SW480 (cell line): ENCODE data around the gene LRRC8C.
"Not testable (repeated sequence)": the region's sequence is repeated elsewhere in the genome, so short reads cannot be mapped to it uniquely, and the experiment has no call there.

Experiments
- DNase-seq: peaks from one replicate; pipeline ENCODE4 v3.0.0-alpha.2; 2016; ENCODE audit warnings: low spot score

LRRC8C gene

DNA sequence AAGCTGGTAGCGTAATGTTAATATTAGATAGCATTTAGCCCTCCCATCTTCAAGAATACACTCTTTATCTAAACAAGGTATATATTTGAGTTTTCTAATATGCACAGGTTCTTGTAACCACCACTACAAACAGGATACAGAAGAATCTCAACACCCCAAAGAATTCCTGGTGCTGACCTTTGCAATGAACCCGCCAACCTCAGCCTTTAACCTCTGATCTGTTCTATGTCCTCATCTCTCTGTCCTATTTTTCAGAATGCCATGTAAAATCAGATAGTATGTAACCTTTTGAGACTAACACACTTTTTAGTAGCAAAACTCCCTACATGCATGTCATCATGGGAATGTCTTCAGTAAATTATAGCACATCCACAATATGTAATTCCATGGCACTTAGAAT is 71.1 kb downstream of the LRRC8C start:
- DNase-seq: no peak

DNA sequence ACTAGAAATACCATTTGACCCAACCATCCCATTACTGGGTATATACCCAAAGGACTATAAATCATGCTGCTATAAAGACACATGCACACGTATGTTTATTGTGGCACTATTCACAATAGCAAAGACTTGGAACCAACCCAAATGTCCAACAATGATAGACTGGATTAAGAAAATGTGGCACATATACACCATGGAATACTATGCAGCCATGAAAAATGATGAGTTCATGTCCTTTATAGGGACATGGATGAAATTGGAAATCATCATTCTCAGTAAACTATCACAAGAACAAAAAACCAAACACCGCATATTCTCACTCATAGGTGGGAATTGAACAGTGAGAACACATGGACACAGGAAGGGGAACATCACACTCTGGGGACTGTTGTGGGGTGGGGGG is 72.0 kb downstream of the LRRC8C start:
- DNase-seq: not testable (repeated sequence)

DNA sequence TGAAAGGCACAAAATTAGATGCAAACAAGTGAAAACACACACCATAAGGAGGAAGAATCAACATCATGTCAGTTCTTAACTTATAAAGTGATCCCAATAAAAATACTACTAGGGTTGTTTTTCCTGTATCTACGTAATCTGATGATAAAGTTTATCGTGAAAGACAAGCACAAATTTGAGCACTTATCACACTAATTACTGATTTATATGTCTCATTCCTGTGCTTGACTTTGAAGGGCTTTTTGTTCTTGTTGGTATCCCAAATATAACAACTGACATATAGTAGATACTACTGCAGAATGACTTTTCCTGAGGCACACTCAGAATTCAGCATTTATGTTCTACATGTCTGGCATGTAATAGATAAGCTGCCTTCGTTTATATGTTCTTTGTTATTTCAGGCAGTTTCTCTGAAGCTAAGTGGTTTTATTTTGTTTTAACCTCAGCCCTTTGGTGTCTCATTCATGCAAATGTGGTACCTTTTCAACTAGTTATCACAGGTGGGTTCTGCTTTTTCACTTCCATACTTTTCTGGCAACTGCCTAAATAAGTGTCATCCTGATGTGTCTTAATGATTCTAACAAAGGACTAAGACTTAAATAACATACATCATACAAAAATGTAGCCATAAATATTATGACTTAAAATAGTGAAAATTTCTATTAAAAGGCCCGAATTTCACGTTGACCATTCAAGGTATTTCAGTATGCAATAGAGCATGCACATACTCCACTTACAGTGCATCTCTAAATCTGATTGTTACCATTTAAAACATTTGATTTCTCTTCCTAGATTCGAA is 73.2 kb downstream of the LRRC8C start:
- DNase-seq: no peak

DNA sequence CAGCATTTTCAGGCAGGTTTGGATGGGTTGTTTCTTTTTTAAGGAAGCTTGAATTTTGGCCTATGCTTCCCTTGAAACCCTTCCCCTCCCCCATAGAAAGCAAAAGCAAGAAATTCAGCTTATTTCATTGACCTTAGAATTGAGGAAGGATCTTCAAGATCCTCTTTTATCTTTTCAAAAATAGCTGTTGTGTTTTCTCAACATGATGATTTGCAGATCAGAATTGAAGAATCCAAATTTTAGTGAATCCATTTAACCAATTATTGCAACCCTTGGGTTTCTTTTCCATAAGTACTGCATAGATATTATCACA is 73.7 kb downstream of the LRRC8C start:
- DNase-seq: no peak

DNA sequence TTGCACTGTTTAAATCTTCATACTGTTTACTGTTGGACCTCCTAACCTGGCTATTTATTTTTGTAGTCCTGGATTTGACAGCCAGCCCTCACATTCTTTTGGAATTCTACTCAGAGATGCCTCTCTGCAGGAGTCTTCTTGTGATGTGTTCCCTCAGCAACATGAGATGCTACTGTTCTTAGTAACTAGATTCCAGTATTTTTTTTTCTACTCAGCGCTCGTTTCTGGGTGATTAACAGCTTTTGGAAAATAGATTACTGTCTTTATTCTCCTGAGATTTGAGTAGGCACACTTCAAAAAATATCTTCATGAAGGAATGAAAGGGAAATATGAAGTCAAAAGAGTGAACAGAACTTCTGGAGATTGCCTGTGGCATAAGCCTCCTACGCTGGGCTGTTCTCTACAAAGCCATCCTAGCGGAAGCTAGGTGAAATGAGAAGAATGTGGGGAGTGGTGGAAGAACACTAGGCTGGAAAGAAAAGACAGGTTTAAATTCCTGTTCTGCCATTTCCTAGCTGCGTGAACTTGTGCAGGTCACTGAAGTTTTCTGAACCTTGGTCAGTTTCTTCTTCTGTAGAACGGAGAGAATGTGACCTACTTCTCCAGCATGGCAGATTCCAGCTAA is 75.9 kb downstream of the LRRC8C start:
- DNase-seq: no peak

- DNase-seq: no peak
These were observed 77.7 kb downstream of the LRRC8C start for GRCh38 chr1:89710498-89711139.

DNA sequence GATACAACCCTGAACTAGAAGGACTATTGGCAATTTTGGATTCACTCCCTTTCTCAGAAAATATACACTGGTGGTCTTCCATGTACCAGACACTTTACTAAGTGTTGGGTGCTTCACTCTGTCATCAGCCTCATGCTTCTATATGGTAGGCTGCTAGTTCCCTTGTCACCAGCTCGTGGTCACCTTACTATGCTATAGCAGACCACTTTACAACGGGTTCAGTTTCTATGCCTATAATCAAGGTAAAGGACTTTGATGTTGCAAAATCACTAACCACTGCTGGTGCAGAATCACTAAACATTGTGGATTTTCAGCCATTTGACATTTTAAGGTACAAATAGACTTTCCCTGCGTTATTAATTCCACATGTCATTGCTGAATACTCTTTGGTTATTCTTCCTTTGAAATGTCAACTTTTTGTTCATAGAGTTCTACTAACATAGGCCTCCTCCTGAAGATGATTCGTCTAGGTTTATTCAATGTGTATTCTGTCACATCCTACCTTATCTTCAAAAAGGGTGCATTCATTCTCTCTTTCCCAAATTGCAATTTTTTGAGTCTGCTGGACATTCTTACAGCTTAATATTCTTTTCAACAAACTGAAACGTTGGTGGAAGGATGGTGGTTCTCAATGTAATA is 78.3 kb downstream of the LRRC8C start:
- DNase-seq: no peak

DNA sequence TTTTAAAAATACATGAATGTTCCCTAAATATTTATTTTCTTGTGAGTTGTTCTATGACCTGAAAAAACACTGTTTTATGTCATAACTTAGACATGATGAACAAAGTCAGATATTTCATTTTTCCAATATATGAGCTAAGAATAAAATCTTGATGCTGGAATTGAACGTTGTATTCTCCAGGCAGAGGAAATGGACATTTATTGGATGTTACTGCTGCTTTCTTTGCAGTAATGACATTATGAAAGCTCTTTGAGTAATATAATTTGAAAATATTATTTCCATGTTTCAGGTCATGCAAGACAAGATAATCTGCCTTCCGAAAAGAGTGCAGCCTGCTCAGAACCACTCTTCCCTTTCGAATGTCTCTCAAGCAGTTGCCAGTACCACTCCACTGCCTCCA is 79.5 kb downstream of the LRRC8C start:
- DNase-seq: no peak

DNA sequence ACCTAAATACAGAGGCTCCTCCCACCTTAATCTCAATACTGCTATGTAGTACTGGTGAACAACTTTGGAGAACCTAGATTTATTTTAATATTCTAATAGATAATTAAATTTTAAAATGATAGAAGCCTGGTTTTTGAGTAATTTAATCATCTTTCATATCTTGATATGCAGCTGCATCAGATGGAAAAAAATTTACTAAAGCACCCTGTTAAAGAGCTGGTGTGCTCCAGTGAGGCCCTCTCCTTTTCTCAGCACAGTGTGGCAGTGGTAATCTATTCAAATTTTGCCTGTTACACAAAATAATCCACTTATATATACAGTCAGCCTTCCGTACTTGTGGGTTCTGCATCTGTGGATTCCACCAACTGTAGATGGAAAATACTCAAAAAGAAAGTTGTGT is 82.8 kb downstream of the LRRC8C start:
- DNase-seq: no peak

DNA sequence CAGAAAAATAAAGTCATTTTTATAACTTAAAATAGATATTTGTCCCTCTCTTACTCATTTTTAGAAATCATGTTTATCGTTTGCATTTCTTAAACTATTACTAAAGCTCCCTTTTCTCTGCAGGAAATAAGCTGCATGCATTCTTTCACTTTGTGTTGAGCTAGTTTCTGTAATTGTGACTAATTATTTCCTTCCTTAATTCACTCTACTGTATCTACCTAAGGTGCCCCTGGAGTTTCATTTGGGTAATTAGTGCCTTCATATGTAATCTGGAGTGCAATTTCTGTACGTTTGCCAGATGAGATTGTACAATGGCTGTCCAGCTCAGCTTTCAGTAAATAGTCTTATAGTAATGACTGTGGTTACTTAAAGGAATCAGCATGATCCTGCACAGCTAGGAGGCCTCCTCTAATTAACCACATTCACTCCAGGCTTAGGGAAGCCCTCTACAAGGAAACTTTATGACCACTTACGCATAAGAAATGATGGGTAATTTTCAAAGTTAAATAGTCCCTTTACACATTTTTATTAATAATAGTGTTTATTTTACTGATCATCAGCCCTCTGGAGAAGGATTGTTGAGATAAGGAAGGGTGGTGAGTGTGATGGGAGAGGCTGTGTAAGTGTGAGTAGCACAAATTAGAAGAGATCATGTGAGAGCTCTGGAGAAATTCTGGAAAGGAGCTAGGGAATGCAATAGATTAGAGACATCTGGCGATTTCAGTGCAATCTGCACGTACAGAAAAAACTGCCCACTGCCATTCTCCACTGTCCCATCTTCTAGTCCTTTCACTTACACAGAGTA is 86.8 kb downstream of the LRRC8C start:
- DNase-seq: no peak

DNA sequence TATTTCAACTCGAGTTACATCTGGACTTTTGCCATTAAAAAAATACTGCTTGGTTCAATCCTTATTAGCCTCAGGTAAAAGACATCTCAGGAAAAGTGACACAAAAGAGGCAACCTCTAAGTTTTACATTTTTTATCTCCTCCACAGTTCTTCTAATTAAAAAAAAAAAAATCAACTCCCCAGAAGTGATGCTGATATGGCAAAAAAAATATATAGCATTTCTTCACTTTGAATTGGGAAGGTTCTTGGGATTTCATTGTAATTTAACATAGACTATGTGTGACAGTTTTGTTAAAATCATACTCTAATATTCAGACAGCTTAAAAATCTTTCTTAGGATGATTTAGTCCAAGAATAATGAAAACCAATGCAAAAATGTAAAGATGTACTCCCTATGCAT is 87.9 kb downstream of the LRRC8C start:
- no peak for DNase-seq

- DNase-seq: no peak
These were observed 88.4 kb downstream of the LRRC8C start for GRCh38 chr1:89721351-89721750.

GRCh38 chr1:89723144-89723543 is 90.2 kb downstream of the LRRC8C start:
- DNase-seq: no peak

GRCh38 chr1:89723863-89724262 is 90.9 kb downstream of the LRRC8C start:
- DNase-seq: no peak

- DNase-seq: no peak
These were observed 91.6 kb downstream of the LRRC8C start for GRCh38 chr1:89724369-89725010.

DNA sequence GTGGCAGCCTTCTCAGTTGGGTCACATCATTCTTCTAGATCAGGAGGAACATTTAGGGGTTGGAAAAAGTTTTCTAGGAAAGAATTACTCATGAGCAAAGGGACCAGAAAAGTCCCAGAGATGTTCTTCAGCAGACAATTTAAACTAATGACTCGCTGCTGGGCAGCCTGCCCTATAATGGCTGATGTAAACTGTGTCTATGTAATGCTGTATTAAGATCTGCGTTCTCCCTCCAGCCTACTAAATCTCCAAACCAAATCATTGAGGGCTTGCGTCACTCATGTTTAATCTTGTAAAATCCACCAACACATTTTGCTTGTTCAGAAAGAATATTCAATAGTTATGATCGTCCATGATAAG is 92.1 kb downstream of the LRRC8C start:
- DNase-seq: no peak

GRCh38 chr1:89725631-89726030 is 92.7 kb downstream of the LRRC8C start:
- no peak for DNase-seq

GRCh38 chr1:89727517-89728312 is 94.8 kb downstream of the LRRC8C start:
- DNase-seq: no peak

GRCh38 chr1:89728381-89728780 is 95.5 kb downstream of the LRRC8C start:
- DNase-seq: no peak

GRCh38 chr1:89732206-89732605 is 99.3 kb downstream of the LRRC8C start:
- no peak for DNase-seq

- no peak for DNase-seq
These were observed 99.8 kb downstream of the LRRC8C start for GRCh38 chr1:89732643-89733222.
